ENCODE results near the gene CACUL1. TPM values are rescaled to one million over a fixed set of nuclear protein-coding genes. Genes with fewer than 3 reads are reported as not detected.

CACUL1 gene
- total and polyA plus RNA-seq, 9 of the 15 experiments (the other 6 are each of a cell fraction or from before 2014, with no cell fraction given), result 4.5 to 17.1 (median 13.5) TPM

- Histone ChIP-seq H3K27me3 (ENCODE audit: control insufficient read depth in 2 of 2, insufficient read depth in 2 of 2, low read length in 2 of 2) (peaks cover 2 to 11% of the 10 kb centered on the region in 2 experiments; a peak in 4 of 5 replicates), H3K4me3 (no peak overlapping the region), H2AFZ (ENCODE audit: low read depth, low read length) (no peak overlapping the region), H3K27ac (ENCODE audit: extremely low read depth, low read depth, low read length) (no peak overlapping the region), H3K9me3 (replicated peaks; ENCODE audit: control insufficient read depth, insufficient read depth, low read depth, low read length) (no peaks in the 10 kb centered on the region), H3K36me3 (ENCODE audit: control insufficient read depth, insufficient read depth, low read length) (no peaks in the 10 kb centered on the region), H3K4me1 (replicated peaks in 1 of 2; ENCODE audit: control insufficient read depth in 2 of 2, insufficient read depth in 2 of 2, low read length in 2 of 2) (no peaks in the 10 kb centered on the region; a peak in 1 of 5 replicates), H3K9me1 (ENCODE audit: control insufficient read depth, insufficient read depth, low read length) (no peaks in the 10 kb centered on the region), H3K79me2 (ENCODE audit: control insufficient read depth, insufficient read depth, low read length) (no peaks in the 10 kb centered on the region), H3K9ac (ENCODE audit: insufficient read depth in 1 of 2, low read depth in 2 of 2, low read length in 2 of 2) (no peak overlapping the region), H3K4me2 (ENCODE audit: insufficient read depth, low read length) (no peak overlapping the region), H4K20me1 (replicated peaks; ENCODE audit: control insufficient read depth, insufficient read depth, low read length) (no peaks in the 10 kb centered on the region)
- ATAC-seq (peak; percentile 72), FAIRE-seq (no peak), DNase-seq (ENCODE audit: extremely low read depth in 1 of 4, low spot score in 3 of 4) (peak in 3 of 4 experiments; percentile 16 to 21 (median 18))
- intact Hi-C loops (cut with micrococcal nuclease), result loop anchor here (1.0 to 5.0 kb wide), 3 partner anchors 34 to 233 kb away; no protein-coding TSS in a partner anchor
- WGBS (ENCODE audit: insufficient coverage, low coverage, missing lambda C conversion rate), result 16% methylated on average over 4 of the region's 4 CpGs
- ChIA-PET CTCF (ENCODE audit: low intra/inter-chr PET ratio) (interaction anchor here (0.8 to 3.1 kb wide), 4 partner anchors 17 to 236 kb away, joined by 3 to 44 read pairs (median 4); no protein-coding TSS in a partner anchor), POLR2A (interaction anchor here (0.9 kb wide), 1 partner anchor 169 kb away, joined by 3 read pairs; no protein-coding TSS in a partner anchor)
- BruUV-seq (replicated peaks), result no TSS peak
- in situ Hi-C loops (cut with MboI), result no loop called here
- TF ChIP-seq ZBTB12 (CRISPR knock-in tag; IDR thresholded peaks at IDR 0.05) (no peak), BHLHE40 (IDR thresholded peaks at IDR 0.05; ENCODE audit: low read length) (no peak), RAD21 (CRISPR knock-in tag; conservative IDR thresholded peaks at IDR 0.05 in 1 of 2, IDR thresholded peaks at IDR 0.05 in 1 of 2) (peak; percentile 80 to 82), ELK3 (CRISPR knock-in tag; IDR thresholded peaks at IDR 0.05) (no peak), CTCF (IDR thresholded peaks at IDR 0.05 in 2 of 3, conservative IDR thresholded peaks at IDR 0.05 in 1 of 3; ENCODE audit: insufficient read depth in 2 of 3, low read depth in 1 of 3, low read length in 3 of 3) (peak; percentile 46 to 72 (median 48); a peak in 5 of 6 replicates), CREM (IDR thresholded peaks at IDR 0.05; ENCODE audit: low read depth) (no peak), ZNF217 (CRISPR knock-in tag; IDR thresholded peaks at IDR 0.05) (no peak), NFE2L1 (tag; IDR thresholded peaks at IDR 0.05; ENCODE audit: borderline replicate concordance, low read depth) (no peak), ZNF146 (CRISPR knock-in tag; IDR thresholded peaks at IDR 0.05; ENCODE audit: unreplicated experiment) (no peak), RERE (CRISPR knock-in tag; IDR thresholded peaks at IDR 0.05; ENCODE audit: borderline replicate concordance) (no peak), MTF1 (CRISPR knock-in tag; IDR thresholded peaks at IDR 0.05; ENCODE audit: borderline replicate concordance) (no peak), POLR2A (conservative IDR thresholded peaks at IDR 0.05) (no peak), ETV5 (CRISPR knock-in tag; IDR thresholded peaks at IDR 0.05; ENCODE audit: low read depth) (no peak)
Observed at GRCh38 chr10:118800920-118801319, 46.1 kb upstream of the CACUL1 start.

Measured in K562 (cell line).